ENCODE measurements around the gene ATP8A2. TPM values are rescaled to one million over a fixed set of nuclear protein-coding genes. Genes with fewer than 3 reads are reported as not detected.
"Not testable (repeated sequence)": the region's sequence is repeated elsewhere in the genome, so short reads cannot be mapped to it uniquely, and the experiment has no call there.

ATP8A2 gene
- total RNA-seq, 2 donors from 2014 or later, result 0.25 to 0.33 TPM

- Mint-ChIP-seq H3K36me3 (no peaks in the 10 kb centered on the region), H3K9me3 (no peaks in the 10 kb centered on the region), H3K27ac (no peak overlapping the region)
- no peak for ATAC-seq
- DNase-seq (ENCODE audit: low spot score in 2 of 2), result no peak
Observed at GRCh38 chr13:25784119-25784518, 412.3 kb downstream of the ATP8A2 start.

GRCh38 chr13:25790137-25790536, 418.4 kb downstream of the ATP8A2 start:
- H3K9me3 Mint-ChIP-seq; ATAC-seq; H3K36me3 Mint-ChIP-seq; H3K27ac Mint-ChIP-seq; DNase-seq (ENCODE audit: low spot score in 2 of 2): not testable (repeated sequence)

DNA sequence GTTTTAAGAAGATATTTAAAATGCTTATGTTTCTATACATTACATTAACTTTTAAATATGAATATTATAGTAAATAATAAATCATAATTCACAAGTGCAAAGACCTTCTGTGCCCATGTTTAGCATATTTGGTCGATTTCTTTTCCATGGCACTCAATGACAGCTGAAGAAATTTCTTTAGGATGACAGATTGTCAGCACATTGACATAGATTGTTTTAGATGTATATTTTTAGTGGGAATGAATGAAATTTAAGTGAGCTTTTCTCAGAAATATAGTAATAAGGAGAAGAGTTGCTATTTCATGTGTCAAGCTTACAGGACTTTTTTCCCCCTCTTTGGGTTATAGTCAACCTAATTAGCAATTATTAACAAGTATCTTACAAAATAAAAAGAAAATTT, 423.5 kb downstream of the ATP8A2 start:
- Mint-ChIP-seq H3K9me3 (no peaks in the 10 kb centered on the region), H3K27ac (no peak overlapping the region), H3K36me3 (no peaks in the 10 kb centered on the region)
- ATAC-seq (no peak), DNase-seq (ENCODE audit: low spot score in 2 of 2) (no peak)

- Mint-ChIP-seq H3K36me3 (no peaks in the 10 kb centered on the region), H3K27ac (no peak overlapping the region), H3K9me3 (no peaks in the 10 kb centered on the region)
- DNase-seq (ENCODE audit: low spot score in 2 of 2) (no peak), ATAC-seq (no peak)
Observed at GRCh38 chr13:25796474-25796873, 424.7 kb downstream of the ATP8A2 start.

GRCh38 chr13:25798998-25799397, 427.2 kb downstream of the ATP8A2 start:
- DNase-seq (ENCODE audit: low spot score in 2 of 2) (no peak), ATAC-seq (no peak)
- Mint-ChIP-seq H3K9me3 (peaks cover 0 to 5% of the 10 kb centered on the region in 2 donors), H3K36me3 (peaks cover 0 to 13% of the 10 kb centered on the region in 2 donors), H3K27ac (no peak overlapping the region)

DNA sequence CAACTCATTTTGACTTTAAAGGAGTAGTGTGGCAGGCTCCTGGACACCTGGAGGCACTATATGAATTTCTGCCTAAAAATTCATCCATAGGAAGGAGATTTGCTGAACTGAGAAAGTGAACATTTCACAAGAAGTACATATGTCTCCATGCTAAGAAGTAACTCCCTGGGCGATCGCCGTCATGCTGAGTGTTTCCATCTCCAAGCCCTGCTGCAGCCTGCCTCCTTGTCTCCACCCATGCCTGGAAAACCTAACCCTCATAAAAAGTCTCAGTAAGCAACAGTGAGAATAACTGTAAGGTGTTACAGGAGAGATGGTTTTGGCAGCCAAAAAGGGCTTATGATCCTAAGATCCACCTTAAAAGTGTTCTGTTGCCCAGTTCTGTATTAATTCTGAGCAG, 428.7 kb downstream of the ATP8A2 start:
- no peak for ATAC-seq
- peaks cover 0 to 14% of the 10 kb centered on the region in 2 donors for H3K36me3 Mint-ChIP-seq
- peaks cover 0 to 5% of the 10 kb centered on the region in 2 donors for H3K9me3 Mint-ChIP-seq
- no peak for DNase-seq (ENCODE audit: low spot score in 2 of 2)
- H3K27ac Mint-ChIP-seq, result no peak overlapping the region

- ATAC-seq, result no peak
- H3K27ac Mint-ChIP-seq, result no peak overlapping the region
- DNase-seq (ENCODE audit: low spot score in 2 of 2), result no peak
- peaks cover 0 to 23% of the 10 kb centered on the region in 2 donors for H3K36me3 Mint-ChIP-seq
- H3K9me3 Mint-ChIP-seq, result peaks cover 0 to 13% of the 10 kb centered on the region in 2 donors
Observed at GRCh38 chr13:25802579-25802978, 430.8 kb downstream of the ATP8A2 start.

DNA sequence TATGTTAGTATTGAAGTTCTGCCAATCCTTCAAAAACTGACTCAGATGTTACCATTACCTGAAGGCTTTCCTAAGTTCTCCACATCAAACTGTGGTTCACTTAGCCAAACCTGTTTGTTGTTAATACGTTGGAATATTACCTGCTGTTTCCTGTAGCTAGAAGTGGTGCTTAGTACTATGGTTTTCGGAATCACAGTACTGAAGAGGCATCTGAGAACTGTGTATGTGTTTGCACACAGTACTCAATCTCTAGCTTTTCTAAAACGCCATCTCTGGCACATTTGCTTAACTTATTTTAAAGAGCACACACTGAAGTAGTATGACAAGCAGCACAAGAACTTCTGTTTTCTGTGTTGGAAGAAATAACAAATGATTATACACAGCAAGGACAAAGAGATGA, 431.9 kb downstream of the ATP8A2 start:
- H3K36me3 Mint-ChIP-seq, result peaks cover 0 to 23% of the 10 kb centered on the region in 2 donors
- ATAC-seq, result no peak

DNA sequence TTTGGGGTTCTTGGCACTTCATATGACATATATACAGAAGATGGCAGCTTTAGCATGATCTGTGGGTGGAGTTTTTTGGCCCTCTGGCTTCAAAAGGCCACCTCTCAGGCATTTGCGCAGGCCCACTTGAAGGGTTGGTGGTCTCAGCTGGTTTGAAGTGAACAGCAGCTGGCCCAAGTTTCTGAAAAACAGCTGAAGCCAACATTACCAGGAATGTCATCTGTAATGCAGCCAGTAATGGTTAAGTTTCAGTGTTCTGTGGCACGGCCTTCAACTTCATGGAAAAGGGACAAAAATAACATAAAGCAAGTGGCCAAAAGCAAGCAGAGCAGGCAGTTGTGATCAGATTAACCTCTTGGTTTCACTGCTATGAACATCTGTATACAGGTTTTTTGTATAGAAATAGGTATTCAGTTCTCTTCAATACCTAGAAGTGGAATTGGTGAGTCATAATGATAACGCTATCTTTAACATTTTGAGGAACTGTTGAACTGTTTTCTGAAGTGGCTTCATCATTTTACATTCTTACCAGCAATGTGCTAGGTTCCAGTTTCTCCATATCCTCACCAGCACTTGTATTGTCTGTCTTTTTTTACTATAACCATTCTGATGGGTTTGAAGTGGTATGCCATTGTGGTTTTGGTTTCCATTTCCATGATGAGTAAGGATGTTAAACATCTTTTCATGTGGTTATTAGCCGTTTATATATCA, 434.6 kb downstream of the ATP8A2 start:
- ATAC-seq, result peak; percentile 94 to 97
- peak in 1 of 2 donors; percentile 30 for DNase-seq (ENCODE audit: low spot score in 2 of 2)
- H3K27ac Mint-ChIP-seq, result peak overlapping the region; percentile 39 to 86
- peaks cover 0 to 22% of the 10 kb centered on the region in 2 donors for H3K9me3 Mint-ChIP-seq
- peaks cover 6 to 30% of the 10 kb centered on the region in 2 donors for H3K36me3 Mint-ChIP-seq

More for the DNA sequence above, 431.9 kb downstream of the ATP8A2 start:
- peaks cover 0 to 16% of the 10 kb centered on the region in 2 donors for H3K9me3 Mint-ChIP-seq
- H3K27ac Mint-ChIP-seq, result no peak overlapping the region
- DNase-seq (ENCODE audit: low spot score in 2 of 2), result no peak

DNA sequence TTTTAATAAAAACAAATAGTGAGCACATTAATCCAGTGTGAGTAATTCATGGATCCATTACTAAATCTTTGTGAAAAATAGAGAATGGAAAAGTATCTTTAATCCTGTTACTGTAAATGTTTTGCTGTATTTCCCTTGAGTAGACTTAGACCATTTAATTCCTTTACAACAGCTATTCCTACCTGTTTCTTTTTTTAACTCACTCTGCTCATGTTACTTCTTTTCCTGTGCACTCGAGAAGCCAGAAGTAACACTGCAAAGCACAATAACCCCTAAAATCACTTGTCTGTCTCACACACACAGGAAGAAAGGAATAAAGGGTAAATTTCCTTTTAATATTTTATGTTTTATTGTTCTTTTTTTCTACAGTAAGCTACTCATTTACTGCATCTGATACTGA, 435.8 kb downstream of the ATP8A2 start:
- DNase-seq (ENCODE audit: low spot score in 2 of 2) (no peak), ATAC-seq (no peak)
- Mint-ChIP-seq H3K27ac (no peak overlapping the region), H3K36me3 (peaks cover 15 to 29% of the 10 kb centered on the region in 2 donors), H3K9me3 (peaks cover 6 to 22% of the 10 kb centered on the region in 2 donors)

GRCh38 chr13:25811506-25811905, 439.7 kb downstream of the ATP8A2 start:
- H3K36me3 Mint-ChIP-seq, result peaks cover 15 to 16% of the 10 kb centered on the region in 2 donors
- no peak overlapping the region for H3K27ac Mint-ChIP-seq
- DNase-seq (ENCODE audit: low spot score in 2 of 2) (no peak), ATAC-seq (no peak)
- peaks cover 6 to 16% of the 10 kb centered on the region in 2 donors for H3K9me3 Mint-ChIP-seq

DNA sequence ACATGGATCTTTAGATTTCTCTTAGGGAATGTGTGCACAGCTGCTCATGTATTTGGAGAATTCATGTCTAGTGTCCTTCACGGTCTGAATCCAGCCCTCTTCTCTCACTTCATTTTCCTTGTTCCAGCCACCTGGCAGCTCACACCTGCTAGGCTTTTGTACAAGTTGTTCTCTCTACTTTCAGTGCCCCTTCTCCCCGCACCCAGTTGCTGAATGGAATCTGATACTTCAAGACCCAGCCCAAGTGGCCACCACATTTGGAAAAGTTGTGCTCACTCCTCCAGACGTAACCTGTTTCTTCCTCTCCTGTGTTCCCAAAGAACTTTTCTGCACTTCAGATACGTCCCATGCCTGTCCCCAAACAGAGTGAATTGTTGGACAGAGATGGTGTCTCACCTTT, 444.5 kb downstream of the ATP8A2 start:
- Mint-ChIP-seq H3K9me3 (peaks cover 5 to 6% of the 10 kb centered on the region in 2 donors), H3K36me3 (peaks cover 9 to 10% of the 10 kb centered on the region in 2 donors), H3K27ac (no peak overlapping the region)
- no peak for DNase-seq (ENCODE audit: low spot score in 2 of 2)
- ATAC-seq, result no peak

DNA sequence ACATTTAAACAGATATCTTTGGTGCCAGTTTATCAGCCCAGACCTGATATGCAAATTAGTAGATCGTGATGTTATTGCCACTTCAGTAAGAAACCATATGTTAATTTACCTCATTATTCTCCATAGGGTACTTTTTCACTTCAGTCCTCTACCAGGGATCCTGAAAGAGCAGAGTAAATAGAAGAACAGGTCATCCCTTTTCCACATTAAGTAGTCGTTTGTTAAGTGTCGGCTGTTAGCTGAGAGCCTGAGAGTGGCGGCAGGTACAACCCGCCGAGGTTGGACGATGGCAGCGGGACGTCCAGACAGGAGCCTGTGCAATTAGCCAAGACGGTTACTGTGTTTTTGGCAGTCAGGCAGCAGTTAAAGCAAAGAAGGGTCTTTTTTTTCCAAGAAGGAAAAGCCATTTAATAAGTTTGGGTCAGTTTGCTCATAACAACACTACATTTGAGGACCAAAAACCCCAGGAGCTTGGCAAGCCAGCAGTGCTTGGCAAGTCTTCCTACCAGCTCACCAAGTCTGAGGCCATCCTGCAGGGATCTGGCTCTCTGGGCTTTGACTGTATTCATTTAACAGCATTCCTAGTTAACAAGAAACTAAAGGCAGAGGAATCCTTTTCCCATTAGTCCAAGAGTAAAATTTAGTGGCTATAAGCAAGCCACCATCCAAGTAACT, 448.2 kb downstream of the ATP8A2 start:
- DNase-seq (ENCODE audit: low spot score in 2 of 2) (no peak), ATAC-seq (no peak)
- no peak overlapping the region for H3K27ac Mint-ChIP-seq
- H3K36me3 Mint-ChIP-seq, result peaks cover 0 to 9% of the 10 kb centered on the region in 2 donors
- peaks cover 3 to 8% of the 10 kb centered on the region in 2 donors for H3K9me3 Mint-ChIP-seq

- Mint-ChIP-seq H3K36me3 (peaks cover 0 to 9% of the 10 kb centered on the region in 2 donors), H3K9me3 (peaks cover 3 to 8% of the 10 kb centered on the region in 2 donors), H3K27ac (no peak overlapping the region)
- ATAC-seq (no peak), DNase-seq (ENCODE audit: low spot score in 2 of 2) (no peak)
Observed at GRCh38 chr13:25821776-25822175, 450.0 kb downstream of the ATP8A2 start.

DNA sequence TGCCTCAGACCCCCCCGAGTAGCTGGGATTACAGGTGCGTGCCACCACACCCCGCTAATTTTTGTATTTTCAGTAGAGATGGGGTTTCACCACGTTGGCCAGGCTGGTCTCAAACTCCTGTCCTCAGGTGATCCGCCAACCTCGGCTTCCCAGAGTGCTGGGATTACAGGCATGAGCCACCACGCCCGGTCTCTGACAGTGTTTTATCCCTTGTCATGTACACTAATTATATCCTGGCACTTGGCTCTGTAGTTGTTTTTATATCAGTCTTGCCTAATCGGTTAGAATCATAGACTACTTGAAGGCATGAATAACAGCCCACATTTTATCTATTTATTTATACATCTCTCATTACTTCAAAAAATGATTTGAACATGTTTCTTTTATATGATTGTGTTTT, 455.4 kb downstream of the ATP8A2 start:
- not testable (repeated sequence) for H3K36me3 Mint-ChIP-seq; ATAC-seq; H3K27ac Mint-ChIP-seq; DNase-seq (ENCODE audit: low spot score in 2 of 2); H3K9me3 Mint-ChIP-seq

GRCh38 chr13:25827831-25828465, 456.2 kb downstream of the ATP8A2 start:
- no peak for ATAC-seq
- Mint-ChIP-seq H3K9me3 (peaks cover 3 to 8% of the 10 kb centered on the region in 2 donors), H3K36me3 (peaks cover 0 to 9% of the 10 kb centered on the region in 2 donors), H3K27ac (no peak overlapping the region)
- DNase-seq (ENCODE audit: low spot score in 2 of 2), result no peak

DNA sequence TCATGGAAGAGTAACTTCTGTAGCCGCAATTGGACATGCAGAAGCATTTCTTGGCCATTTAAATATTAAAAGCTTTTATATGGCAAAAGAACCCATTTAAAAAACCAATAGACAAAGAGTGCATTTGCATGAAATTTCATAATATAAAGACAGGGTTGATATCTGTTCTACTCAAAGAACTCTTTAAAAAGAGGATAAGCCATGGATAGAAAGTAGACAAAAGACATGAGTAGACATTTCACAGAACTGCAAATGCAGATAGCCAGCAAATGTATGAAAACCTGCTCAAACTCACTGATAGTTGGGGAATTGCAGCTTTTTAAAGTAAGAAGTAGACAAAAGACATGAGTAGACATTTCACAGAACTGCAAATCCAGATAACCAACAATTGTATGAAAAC, 462.0 kb downstream of the ATP8A2 start:
- no peaks in the 10 kb centered on the region for H3K9me3 Mint-ChIP-seq
- no peaks in the 10 kb centered on the region for H3K36me3 Mint-ChIP-seq
- no peak for DNase-seq (ENCODE audit: low spot score in 2 of 2)
- no peak overlapping the region for H3K27ac Mint-ChIP-seq
- no peak for ATAC-seq

Data from activated naive CD4-positive, alpha-beta T cell treated with anti-CD3 and anti-CD28 coated beads, Interleukin-2, amount 50 U/mL, for 72 hours (primary cell).